Right cardiac atrium (tissue), 5 donors: Measurements from ENCODE around the gene XRCC4. TPM values are rescaled to one million over a fixed set of nuclear protein-coding genes. Genes with fewer than 3 reads are reported as not detected.

Experiments
- ATAC-seq, 2 donors: fragments of 200-7000 bp; cut with Tn5 transposase; one replicate each; pipeline versions ENCODE4 v1.8.0 to v1.9.1; 2020; ENCODE audit warnings: moderate library complexity in 2 of 2, mild to moderate bottlenecking in 1 of 2
- DNase-seq, 3 donors: peaks; one replicate each; pipeline ENCODE4 v3.0.0-alpha.2; 2020
- H3K27ac ChIP-seq: one replicate; pipeline ENCODE4 v1.5.1; 2013; ENCODE audit warnings: mild to moderate bottlenecking, low read length, control low read depth, moderate library complexity
- H3K27me3 ChIP-seq: one replicate; pipeline ENCODE4 v1.6.1; 2013; ENCODE audit not compliant: control insufficient read depth, insufficient read depth
- H3K4me1 ChIP-seq: one replicate; pipeline ENCODE4 v1.6.1; 2013; ENCODE audit warnings: low read length; ENCODE audit not compliant: control insufficient read depth, insufficient read depth
- H3K4me3 ChIP-seq: one replicate; pipeline ENCODE4 v1.5.1; 2013; ENCODE audit warnings: low read length, control low read depth
- H3K9me3 ChIP-seq: one replicate; pipeline ENCODE4 v1.6.1; 2013; ENCODE audit warnings: low read length; ENCODE audit not compliant: control insufficient read depth
- WGBS: extraction: QIAGEN DNeasy Blood & Tissue Kit; methylation state at CpG from one replicate; pipeline ENCODE4 v1.1.7; 2013; 5-methylcytosine and 5-hydroxymethylcytosine counted together
- intact Hi-C, 4 donors: fragments of 100-400 bp; cut with DNase I; formaldehyde crosslinking; loops; one replicate each; pipeline versions ENCODE4 v1.11.0 to v1.14.0; 2022 to 2023
- long read RNA-seq, 4 donors: library from polyadenylated mRNA; unstranded; transcript quantifications; one replicate each; pipeline ENCODE4 v2.0.0, GENCODE V29; 2020 to 2021
- polyA plus RNA-seq: library from polyadenylated mRNA; stranded (reverse); fragments of 200-250 nt; gene quantifications from one replicate; pipeline ENCODE4 v1.2.3, GENCODE V29; 2013
- total RNA-seq, 4 donors: library from RNA; stranded (reverse); fragmentation: NEBNext Ultra II Directional; extraction: Animal tissue kit (Norgen Biotek cat#: 25700); gene quantifications; one replicate each; pipeline ENCODE4 v1.2.1, GENCODE V29; 2021
- donor health status: healthy with polysubstance abuse.
- donor health status: DM: no; HTN: yes; CAD: no.
- donor health status: DM: no; HTN: no; CAD: no.
- donor health status: DM: no; HTN: yes; CAD: no; lungs with severe emphysema.
- donor health status: DM: yes; HTN: yes; CAD: no.

Gene XRCC4
- total RNA-seq (1 to 10 TPM; 7.1 to 8.6 (median 7.6) TPM), polyA plus RNA-seq (7.5 TPM)
- long read RNA-seq, donor 1, transcript XRCC4-202 (8 exons, 1,579 nt), result major isoform, 5 of 10 reads
- long read RNA-seq, donor 1, partial matches to known transcripts, result 0 of 10 reads
- long read RNA-seq, donor 1, other reads (novel, unspliced or antisense), result 5 of 10 reads
- long read RNA-seq, donor 2, transcript XRCC4-202 (8 exons, 1,579 nt), result major isoform, 5 of 7 reads
- long read RNA-seq, donor 2, partial matches to known transcripts, result 2 of 7 reads
- long read RNA-seq, donor 2, other reads (novel, unspliced or antisense), result 0 of 7 reads
- long read RNA-seq, donor 3, transcript XRCC4-202 (8 exons, 1,579 nt), result major isoform, 18 of 27 reads
- long read RNA-seq, donor 3, partial matches to known transcripts, result 1 of 27 reads
- long read RNA-seq, donor 3, other reads (novel, unspliced or antisense), result 6 of 27 reads
- long read RNA-seq, donor 4, partial matches to known transcripts, result 0 of 5 reads
- long read RNA-seq, donor 4, other reads (novel, unspliced or antisense), result 1 of 5 reads

- intact Hi-C loops, result no loop called here
- WGBS, result 0% methylated on average over 44 of the region's 44 CpGs
- H3K27ac ChIP-seq, result peak within 1 kb of the TSS; percentile 93
- DNase-seq (peak; percentile 97 to 98 (median 98)), ATAC-seq (peak; percentile 100)
- peak within 1 kb of the TSS; percentile 92 for H3K4me3 ChIP-seq
- peaks cover 4% of the 10 kb centered on the region for H3K4me1 ChIP-seq
- H3K9me3 ChIP-seq, result no peaks in the 10 kb centered on the region
- H3K27me3 ChIP-seq, result no peaks in the 10 kb centered on the region
These were observed at the start of gene XRCC4, which contains the start of gene TMEM167A for GRCh38 chr5:83076742-83077661. TSS of gene XRCC4 (plus strand) at chr5:83077547. CDS start at chr5:83104920, 27,373 bp downstream. TSS of gene TMEM167A (minus strand) at chr5:83077394. CDS start at chr5:83077323, 71 bp downstream.

GRCh38 chr5:83029912-83030311, 47.4 kb upstream of the XRCC4 start:
- Histone ChIP-seq H3K4me3 (no peak overlapping the region), H3K27ac (no peak overlapping the region), H3K4me1 (no peaks in the 10 kb centered on the region), H3K27me3 (no peaks in the 10 kb centered on the region), H3K9me3 (no peaks in the 10 kb centered on the region)
- WGBS, result 87% methylated on average over 2 of the region's 2 CpGs
- DNase-seq (no peak), ATAC-seq (peak; percentile 38 to 61)
- intact Hi-C loops, result no loop called here

DNA sequence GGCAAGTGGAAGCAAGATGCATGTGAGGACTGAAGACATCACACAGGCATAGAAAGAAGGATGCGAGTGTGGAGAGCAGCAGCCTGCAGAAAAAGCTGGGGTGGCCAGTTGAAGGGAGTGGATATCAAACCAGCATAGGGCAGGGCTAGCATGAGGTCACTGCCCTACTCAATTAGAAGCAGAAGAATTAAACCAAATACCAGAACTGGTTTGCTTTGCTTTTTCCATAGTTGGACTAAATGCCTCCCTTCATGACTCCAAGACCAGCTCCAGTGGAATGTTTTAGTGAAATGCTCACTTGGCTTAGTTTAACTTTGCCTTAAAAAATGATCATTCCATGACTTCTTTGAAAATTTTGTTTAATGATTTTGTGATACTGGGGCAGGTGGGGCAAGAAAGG, 46.0 kb upstream of the XRCC4 start:
- 96% methylated on average over 1 of the region's 1 CpG for WGBS
- Histone ChIP-seq H3K9me3 (no peaks in the 10 kb centered on the region), H3K4me1 (no peaks in the 10 kb centered on the region), H3K27me3 (no peaks in the 10 kb centered on the region), H3K4me3 (no peak overlapping the region), H3K27ac (no peak overlapping the region)
- DNase-seq (no peak), ATAC-seq (no peak)
- intact Hi-C loops, result no loop called here

- 53% methylated on average over 3 of the region's 3 CpGs for WGBS
- intact Hi-C loops, result no loop called here
- no peak overlapping the region for H3K4me3 ChIP-seq
- no peak overlapping the region for H3K27ac ChIP-seq
- ATAC-seq, result no peak
- H3K9me3 ChIP-seq, result no peaks in the 10 kb centered on the region
- H3K27me3 ChIP-seq, result no peaks in the 10 kb centered on the region
- H3K4me1 ChIP-seq, result no peaks in the 10 kb centered on the region
- DNase-seq, result no peak
These were observed 43.3 kb upstream of the XRCC4 start for GRCh38 chr5:83034036-83034435.

- ATAC-seq, result no peak
These were observed 42.7 kb upstream of the XRCC4 start for GRCh38 chr5:83034528-83035207.

DNA sequence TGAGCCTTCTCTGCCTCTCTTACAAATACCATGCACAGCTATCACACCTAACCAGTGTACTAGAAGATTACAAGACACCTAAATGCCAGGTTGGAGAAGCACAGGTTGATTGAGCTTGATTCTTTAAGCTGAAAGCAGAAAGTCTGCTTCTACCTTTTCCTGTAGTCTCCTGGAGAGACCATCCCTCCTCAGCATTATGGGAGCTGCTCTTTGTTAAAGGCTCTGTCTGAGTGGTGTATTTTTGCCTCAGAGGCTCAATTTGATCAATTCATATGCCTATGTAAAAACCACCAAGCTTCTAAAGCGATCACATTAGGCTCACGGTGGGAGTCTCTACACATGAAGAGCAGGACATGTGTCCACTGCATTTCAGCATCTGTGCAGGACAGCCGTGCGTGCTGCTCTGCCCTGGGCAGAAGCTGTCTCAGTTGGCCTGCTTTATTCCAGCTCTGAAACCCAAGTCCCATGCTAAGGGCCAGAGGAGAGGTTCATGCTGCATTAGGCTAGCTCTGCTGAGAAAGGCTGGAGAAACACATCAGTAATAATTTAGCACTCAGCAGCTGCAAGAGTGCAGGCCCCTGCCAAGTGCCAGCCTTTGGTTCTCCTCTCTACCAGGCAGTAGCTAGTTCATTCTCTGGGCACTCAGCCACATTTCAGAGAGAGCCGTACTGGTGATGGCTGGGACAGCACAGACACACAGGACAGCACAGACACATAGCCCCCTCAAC, 41.8 kb upstream of the XRCC4 start:
- Histone ChIP-seq H3K4me1 (no peaks in the 10 kb centered on the region), H3K27ac (peak overlapping the region; percentile 6), H3K4me3 (no peak overlapping the region), H3K9me3 (no peaks in the 10 kb centered on the region), H3K27me3 (no peaks in the 10 kb centered on the region)
- intact Hi-C loops, result no loop called here
- DNase-seq (peak; percentile 59 to 81 (median 76)), ATAC-seq (peak; percentile 97)
- WGBS, result 52% methylated on average over 5 of the region's 5 CpGs

More at GRCh38 chr5:83034528-83035207, 42.7 kb upstream of the XRCC4 start:
- no peak overlapping the region for H3K27ac ChIP-seq
- intact Hi-C loops, result no loop called here
- H3K27me3 ChIP-seq, result no peaks in the 10 kb centered on the region
- no peaks in the 10 kb centered on the region for H3K4me1 ChIP-seq
- H3K4me3 ChIP-seq, result no peak overlapping the region
- H3K9me3 ChIP-seq, result no peaks in the 10 kb centered on the region
- WGBS, result 73% methylated on average over 4 of the region's 4 CpGs
- no peak for DNase-seq

- DNase-seq, result no peak
- Histone ChIP-seq H3K4me1 (no peaks in the 10 kb centered on the region), H3K27ac (no peak overlapping the region), H3K9me3 (no peaks in the 10 kb centered on the region), H3K27me3 (no peaks in the 10 kb centered on the region), H3K4me3 (no peak overlapping the region)
- 59% methylated on average over 4 of the region's 4 CpGs for WGBS
- no peak for ATAC-seq
- intact Hi-C loops, result no loop called here
These were observed 40.3 kb upstream of the XRCC4 start for GRCh38 chr5:83036991-83037575.

GRCh38 chr5:83038924-83039323, 38.4 kb upstream of the XRCC4 start:
- ATAC-seq, result no peak
- Histone ChIP-seq H3K4me3 (no peak overlapping the region), H3K9me3 (no peaks in the 10 kb centered on the region), H3K27ac (no peak overlapping the region), H3K4me1 (no peaks in the 10 kb centered on the region), H3K27me3 (no peaks in the 10 kb centered on the region)
- DNase-seq, result no peak
- intact Hi-C loops, result no loop called here
- WGBS, result 91% methylated on average over 3 of the region's 3 CpGs

- no peak overlapping the region for H3K4me3 ChIP-seq
- intact Hi-C loops, result no loop called here
- 92% methylated on average over 3 of the region's 3 CpGs for WGBS
- H3K4me1 ChIP-seq, result no peaks in the 10 kb centered on the region
- no peaks in the 10 kb centered on the region for H3K9me3 ChIP-seq
- ATAC-seq, result no peak
- H3K27ac ChIP-seq, result no peak overlapping the region
- no peaks in the 10 kb centered on the region for H3K27me3 ChIP-seq
- no peak for DNase-seq
These were observed 34.8 kb upstream of the XRCC4 start for GRCh38 chr5:83042507-83042906.

DNA sequence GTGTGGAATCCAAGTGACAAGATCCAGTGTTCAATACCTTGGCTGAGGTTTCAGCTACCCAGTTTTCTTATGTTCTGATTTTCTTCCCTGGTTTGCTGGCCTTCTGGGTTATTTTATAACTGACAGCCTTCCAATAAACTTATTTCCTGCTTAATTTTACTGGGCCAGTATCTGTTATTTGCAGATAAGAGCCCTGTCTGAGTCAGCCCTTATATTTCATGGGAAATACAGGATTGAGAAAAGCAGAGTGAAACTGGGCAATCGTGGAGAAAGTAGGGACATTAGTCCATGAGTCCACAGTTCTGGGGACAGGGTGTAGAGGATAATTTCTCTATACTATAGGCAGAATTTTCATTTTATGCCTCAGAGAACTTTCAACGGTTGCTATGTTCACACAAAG, 32.4 kb upstream of the XRCC4 start:
- Histone ChIP-seq H3K27me3 (no peaks in the 10 kb centered on the region), H3K4me3 (no peak overlapping the region), H3K4me1 (no peaks in the 10 kb centered on the region), H3K27ac (no peak overlapping the region), H3K9me3 (no peaks in the 10 kb centered on the region)
- intact Hi-C loops, result no loop called here
- ATAC-seq, result peak; percentile 37 to 48
- DNase-seq, result no peak
- WGBS, result 48% methylated on average over 2 of the region's 2 CpGs
